HCT116 (cell line): ENCODE results near the gene FHOD3. TPM values are rescaled to one million over a fixed set of nuclear protein-coding genes. Genes with fewer than 3 reads are reported as not detected.

ENCODE experiments used
- ATAC-seq: fragments of 200-7000 bp; cut with Tn5 transposase; 2 replicates; pipeline ENCODE4 v1.9.1; 2020; ENCODE audit warnings: mild to moderate bottlenecking, moderate library complexity
- BruUV-seq: library from RNA; stranded (reverse); fragments of 400-500 nt; replicated peaks from 2 replicates; lab custom pipeline; 2021; lab: Mats Ljungman, UMichigan
- CTCF ChIA-PET: fragments of 300-600 bp; sonication (Branson Sonifier 250); formaldehyde crosslinking; loops from one replicate; lab custom pipeline; 2021; ENCODE audit warnings: antibody characterized with exemption; lab: Charles Lee
- POLR2A ChIA-PET: fragments of 300-600, 350-600 bp; sonication (Branson Sonifier 250); formaldehyde crosslinking; loops from one replicate; lab custom pipeline; 2021; ENCODE audit warnings: antibody characterized with exemption; lab: Charles Lee
- RAD21 ChIA-PET, 2 experiments: fragments of 300-600 bp; sonication (Branson Sonifier 250); formaldehyde crosslinking; loops; one replicate each; lab custom pipeline; 2023; ENCODE audit warnings: low total read pairs in 2 of 2; ENCODE audit not compliant: uncharacterized antibody in 2 of 2, unreplicated experiment in 2 of 2, low non-redundant PET in 1 of 2; lab: Charles Lee
- DNase-seq: peaks from one replicate; pipeline ENCODE4 v3.0.0-alpha.2; 2010; ENCODE audit warnings: low read depth, low spot score
- H2AFZ ChIP-seq: fragments of 200-600 bp; shearing (Covaris generic), sonication (generic); 2 replicates; pipeline ENCODE4 v1.6.1; 2017; ENCODE audit warnings: low read depth, mixed run types, mixed read lengths, antibody characterized with exemption, low read length; ENCODE audit not compliant: poor library complexity, severe bottlenecking
- H3K27ac ChIP-seq: 2 replicates; pipeline ENCODE4 v1.5.1; 2012; ENCODE audit warnings: low read depth, low read length
- H3K27me3 ChIP-seq: fragments of 200-600 bp; sonication (generic); 2 replicates; pipeline ENCODE4 v1.6.1; 2016; ENCODE audit warnings: mixed run types, low read length, mixed read lengths; ENCODE audit not compliant: insufficient read depth
- H3K36me3 ChIP-seq, 2 experiments: fragments of 200-500 bp in 1 of 2; fragments of 200-600 bp in 1 of 2; sonication (Bioruptor generic) in 1 of 2; sonication (generic) in 1 of 2; 2 replicates each; pipeline versions ENCODE4 v1.5.1 to v1.6.1; 2014 to 2016; ENCODE audit warnings: low read length in 2 of 2, inconsistent platforms in 1 of 2, mixed read lengths in 1 of 2, mixed run types in 1 of 2; ENCODE audit not compliant: insufficient read depth in 2 of 2, control insufficient read depth in 1 of 2
- H3K4me1 ChIP-seq, 2 experiments: fragments of 200-600 bp in 1 of 2; sonication (generic) in 1 of 2; 2 replicates each; pipeline versions ENCODE4 v1.5.1 to v1.6.1; 2012 to 2017; ENCODE audit warnings: low read length in 2 of 2, inconsistent platforms in 1 of 2, mild to moderate bottlenecking in 1 of 2, mixed read lengths in 1 of 2, mixed run types in 1 of 2, moderate library complexity in 1 of 2; ENCODE audit not compliant: insufficient read depth in 2 of 2, control insufficient read depth in 1 of 2
- H3K4me2 ChIP-seq: fragments of 200-600 bp; sonication (generic); 2 replicates; pipeline ENCODE4 v1.6.1; 2017; ENCODE audit warnings: mixed run types, low read length, mixed read lengths
- H3K4me3 ChIP-seq, 2 experiments: fragments of 200-600 bp in 1 of 2; sonication (generic) in 1 of 2; replicated peaks in 1 of 2; 2 replicates each; pipeline ENCODE4 v1.5.1; 2011 to 2016; ENCODE audit warnings: low read length in 2 of 2, control low read depth in 1 of 2, low read depth in 1 of 2, mild to moderate bottlenecking in 1 of 2, mixed read lengths in 1 of 2, mixed run types in 1 of 2
- H3K79me2 ChIP-seq: fragments of 200-600 bp; sonication (generic); 2 replicates; pipeline ENCODE4 v1.6.1; 2017; ENCODE audit warnings: mild to moderate bottlenecking, mixed run types, low read length, moderate library complexity, mixed read lengths; ENCODE audit not compliant: insufficient read depth
- H3K9ac ChIP-seq: fragments of 200-600 bp; sonication (generic); 2 replicates; pipeline ENCODE4 v1.6.1; 2016; ENCODE audit warnings: low read length, mixed read lengths
- H3K9me2 ChIP-seq: fragments of 200-600 bp; sonication (generic), shearing (Covaris generic); 2 replicates; pipeline ENCODE4 v1.6.1; 2017; ENCODE audit warnings: mixed run types, mild to moderate bottlenecking, moderate library complexity; ENCODE audit not compliant: insufficient read depth
- H3K9me3 ChIP-seq, 2 experiments: fragments of 200-500 bp in 1 of 2; fragments of 200-600 bp in 1 of 2; sonication (Bioruptor generic) in 1 of 2; sonication (generic) in 1 of 2; 2 replicates each; pipeline ENCODE4 v1.6.1; 2014 to 2017; ENCODE audit warnings: low read length in 2 of 2, mixed read lengths in 2 of 2, inconsistent platforms in 1 of 2, low read depth in 1 of 2, mild to moderate bottlenecking in 1 of 2, mixed run types in 1 of 2, moderate library complexity in 1 of 2; ENCODE audit not compliant: control insufficient read depth in 1 of 2, insufficient read depth in 1 of 2
- H4K20me1 ChIP-seq: fragments of 200-600 bp; sonication (generic), shearing (Covaris generic); 2 replicates; pipeline ENCODE4 v1.6.1; 2017; ENCODE audit warnings: mixed run types, mild to moderate bottlenecking, moderate library complexity; ENCODE audit not compliant: insufficient read depth
- ATF3 ChIP-seq: IDR thresholded peaks from 2 replicates; pipeline ENCODE4 v1.6.1; 2012
- CTCF ChIP-seq, 3 experiments: fragments of 200-600 bp in 1 of 3; sonication (generic) in 1 of 3; IDR thresholded peaks in 2 of 3; conservative IDR thresholded peaks in 1 of 3; 2 replicates each; pipeline ENCODE4 v1.5.1; 2012 to 2017; ENCODE audit warnings: low read depth in 2 of 3, low read length in 2 of 3, antibody characterized with exemption in 1 of 3, borderline replicate concordance in 1 of 3, control low read depth in 1 of 3, mild to moderate bottlenecking in 1 of 3, mixed read lengths in 1 of 3, mixed run types in 1 of 3, moderate library complexity in 1 of 3; ENCODE audit not compliant: insufficient read depth in 1 of 3
- EGR1 ChIP-seq: IDR thresholded peaks from 2 replicates; pipeline ENCODE4 v1.6.1; 2012; ENCODE audit warnings: low read depth
- ELF1 ChIP-seq: IDR thresholded peaks from 2 replicates; pipeline ENCODE4 v1.6.1; 2012; ENCODE audit warnings: low read depth, borderline replicate concordance
- EZH2 ChIP-seq: fragments of 200-600 bp; sonication (generic); IDR thresholded peaks from 2 replicates; pipeline ENCODE4 v1.6.1; 2017; ENCODE audit warnings: antibody characterized with exemption, mixed run types
- EZH2phosphoT487 ChIP-seq: fragments of 200-600 bp; IDR thresholded peaks from 2 replicates; pipeline ENCODE4 v1.6.1; 2018; ENCODE audit warnings: antibody characterized with exemption, borderline replicate concordance
- FOSL1 ChIP-seq: IDR thresholded peaks from 2 replicates; pipeline ENCODE4 v1.6.1; 2012; ENCODE audit warnings: low read depth
- MAX ChIP-seq: IDR thresholded peaks from 2 replicates; pipeline ENCODE4 v1.6.1; 2012
- POLR2AphosphoS5 ChIP-seq: IDR thresholded peaks from 2 replicates; pipeline ENCODE4 v1.6.1; 2011; ENCODE audit warnings: mild to moderate bottlenecking, low read depth, low read length, moderate library complexity
- RAD21 ChIP-seq: IDR thresholded peaks from 2 replicates; pipeline ENCODE4 v1.6.1; 2012; ENCODE audit warnings: low read depth, mild to moderate bottlenecking
- REST ChIP-seq: IDR thresholded peaks from 2 replicates; pipeline ENCODE4 v1.6.1; 2012; ENCODE audit warnings: low read depth
- SIN3A ChIP-seq: IDR thresholded peaks from 2 replicates; pipeline ENCODE4 v1.6.1; 2012; ENCODE audit warnings: low read depth
- SP1 ChIP-seq: IDR thresholded peaks from 2 replicates; pipeline ENCODE4 v1.6.1; 2012; ENCODE audit warnings: low read depth
- TCF7L2 ChIP-seq: IDR thresholded peaks from 2 replicates; pipeline ENCODE4 v1.7.0; 2011; ENCODE audit warnings: borderline replicate concordance, inconsistent platforms; ENCODE audit not compliant: insufficient read depth, insufficient read length; ENCODE audit errors: extremely low read depth
- YY1 ChIP-seq: IDR thresholded peaks from 2 replicates; pipeline ENCODE4 v1.6.1; 2011; ENCODE audit warnings: low read length, low read depth, moderate library complexity, mild to moderate bottlenecking; ENCODE audit not compliant: insufficient replicate concordance; ENCODE audit errors: extremely low read depth
- ZNF274 ChIP-seq: fragments of 200-500 bp; sonication (Bioruptor generic); IDR thresholded peaks from 2 replicates; pipeline ENCODE4 v1.6.1; 2014; ENCODE audit warnings: mild to moderate bottlenecking, low read depth, low read length, inconsistent platforms
- intact Hi-C: fragments of 100-400 bp; cut with micrococcal nuclease; formaldehyde crosslinking; loops from 2 replicates; pipeline ENCODE4 v1.10.0; 2022
- total RNA-seq: library from RNA; stranded (reverse); gene quantifications from one replicate; pipeline ENCODE4 v1.2.1, GENCODE V29; 2021; ENCODE audit not compliant: unreplicated experiment
- TF ChIP-seq, protein P1 (sequence below): IDR thresholded peaks from 2 replicates; pipeline ENCODE4 v1.6.1; 2011; ENCODE audit warnings: mild to moderate bottlenecking, low read length, moderate library complexity; ENCODE audit not compliant: insufficient replicate concordance; ENCODE audit errors: extremely low read depth

The FHOD3 gene
- total RNA-seq, 1 experiment from 2014 or later, result 4.0 TPM

- no peak overlapping the region for H3K9ac ChIP-seq
- ChIA-PET RAD21 (no interaction called here), CTCF (no interaction called here), POLR2A (no interaction called here)
- no peak overlapping the region for H2AFZ ChIP-seq
- H3K9me2 ChIP-seq, result no peaks in the 10 kb centered on the region
- no peaks in the 10 kb centered on the region for H3K27me3 ChIP-seq
- H4K20me1 ChIP-seq, result no peaks in the 10 kb centered on the region
- DNase-seq (no peak), ATAC-seq (no peak)
- H3K4me1 ChIP-seq, result no peaks in the 10 kb centered on the region
- no peak overlapping the region for H3K27ac ChIP-seq
- H3K4me3 ChIP-seq, result no peak overlapping the region
- H3K9me3 ChIP-seq, result no peaks in the 10 kb centered on the region
- no TSS peak for BruUV-seq
- H3K36me3 ChIP-seq, result no peaks in the 10 kb centered on the region
- intact Hi-C loops, result no loop called here
- H3K79me2 ChIP-seq, result no peaks in the 10 kb centered on the region
- H3K4me2 ChIP-seq, result no peak overlapping the region
- TF ChIP-seq CTCF (IDR thresholded peaks at IDR 0.05 in 2 of 3, conservative IDR thresholded peaks at IDR 0.05 in 1 of 3; ENCODE audit: borderline replicate concordance in 1 of 3, insufficient read depth in 1 of 3, low read depth in 2 of 3, low read length in 2 of 3), result no peak
- no peak for TF ChIP-seq MAX
- no peak for TF ChIP-seq EZH2
- TF ChIP-seq REST, result no peak
- TF ChIP-seq SP1, result no peak
- no peak for TF ChIP-seq ELF1
- no peak for TF ChIP-seq ZNF274
- TF ChIP-seq POLR2AphosphoS5, result no peak
- TF ChIP-seq TCF7L2, result no peak
- no peak for TF ChIP-seq ATF3
- no peak for TF ChIP-seq SIN3A
- TF ChIP-seq EGR1, result no peak
- TF ChIP-seq EZH2phosphoT487, result no peak
- TF ChIP-seq RAD21, result no peak
- TF ChIP-seq, protein P1, sequence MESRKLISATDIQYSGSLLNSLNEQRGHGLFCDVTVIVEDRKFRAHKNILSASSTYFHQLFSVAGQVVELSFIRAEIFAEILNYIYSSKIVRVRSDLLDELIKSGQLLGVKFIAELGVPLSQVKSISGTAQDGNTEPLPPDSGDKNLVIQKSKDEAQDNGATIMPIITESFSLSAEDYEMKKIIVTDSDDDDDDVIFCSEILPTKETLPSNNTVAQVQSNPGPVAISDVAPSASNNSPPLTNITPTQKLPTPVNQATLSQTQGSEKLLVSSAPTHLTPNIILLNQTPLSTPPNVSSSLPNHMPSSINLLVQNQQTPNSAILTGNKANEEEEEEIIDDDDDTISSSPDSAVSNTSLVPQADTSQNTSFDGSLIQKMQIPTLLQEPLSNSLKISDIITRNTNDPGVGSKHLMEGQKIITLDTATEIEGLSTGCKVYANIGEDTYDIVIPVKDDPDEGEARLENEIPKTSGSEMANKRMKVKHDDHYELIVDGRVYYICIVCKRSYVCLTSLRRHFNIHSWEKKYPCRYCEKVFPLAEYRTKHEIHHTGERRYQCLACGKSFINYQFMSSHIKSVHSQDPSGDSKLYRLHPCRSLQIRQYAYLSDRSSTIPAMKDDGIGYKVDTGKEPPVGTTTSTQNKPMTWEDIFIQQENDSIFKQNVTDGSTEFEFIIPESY, result no peak
- no peak for TF ChIP-seq FOSL1
- TF ChIP-seq YY1, result no peak
- TF ChIP-seq, all 23 proteins: peak for 0
Observed at GRCh38 chr18:36597636-36598035, 300.1 kb downstream of the FHOD3 start.
